ENCODE results near the gene KCNA2.

- TF ChIP-seq CTCF (IDR thresholded peaks at IDR 0.05 in 4 of 5, conservative IDR thresholded peaks at IDR 0.05 in 1 of 5) (no peak), POLR2A (IDR thresholded peaks at IDR 0.05) (no peak)
Measured at GRCh38 chr1:110617116-110617515, 11.0 kb upstream of the KCNA2 start.

All from gastrocnemius medialis (tissue), 4 donors.